ENCODE data around the gene MTF1.

The MTF1 gene

DNA sequence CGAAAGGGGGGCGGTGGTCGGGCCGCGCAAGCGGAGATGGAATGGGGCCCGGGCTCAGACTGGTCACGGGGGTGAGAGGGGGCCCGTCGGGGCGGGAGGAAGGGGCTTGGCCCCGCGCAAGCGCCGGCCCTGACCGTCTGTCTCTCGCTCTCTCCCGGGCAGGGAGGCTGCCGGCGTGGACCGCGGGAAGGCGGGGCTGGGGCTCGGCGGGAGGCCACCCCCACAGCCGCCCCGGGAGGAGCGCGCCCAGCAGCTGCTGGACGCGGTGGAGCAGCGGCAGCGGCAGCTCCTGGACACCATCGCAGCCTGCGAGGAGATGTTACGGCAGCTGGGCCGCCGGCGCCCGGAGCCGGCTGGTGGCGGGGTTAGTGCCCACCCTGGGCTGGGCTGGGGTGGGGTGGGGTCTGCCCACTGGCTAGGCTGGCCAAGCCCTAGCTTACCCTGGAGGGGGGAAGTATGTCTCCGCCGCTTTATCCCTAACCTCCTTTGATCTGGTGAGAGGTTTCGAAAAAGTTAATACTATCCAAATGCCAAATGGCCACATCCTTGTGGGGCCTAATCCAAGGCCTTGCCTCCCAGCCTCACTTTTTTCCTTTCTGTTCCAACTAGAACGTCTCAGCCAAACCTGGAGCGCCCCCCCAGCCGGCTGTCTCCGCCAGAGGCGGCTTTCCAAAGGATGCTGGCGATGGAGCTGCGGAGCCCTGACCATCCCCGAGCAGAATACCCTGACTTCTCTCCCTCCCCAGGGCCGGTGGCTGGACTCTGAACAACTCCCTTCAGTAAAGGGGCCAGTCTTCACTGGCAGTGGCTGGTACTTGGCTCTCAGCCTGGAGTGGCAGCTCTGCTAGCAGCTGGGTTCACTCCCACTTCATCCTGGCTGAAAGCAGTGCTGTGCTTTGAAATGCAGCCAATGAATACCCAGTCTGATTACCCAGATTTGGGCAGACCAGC lies 50.7 kb downstream of the MTF1 start:
- Histone ChIP-seq H4K20me1 (ENCODE audit: insufficient read depth, low read length) (peaks cover 9% of the 10 kb centered on the region), H2AFZ (ENCODE audit: low read depth, low read length) (no peak overlapping the region), H3K79me2 (ENCODE audit: low read length) (peaks cover 36% of the 10 kb centered on the region), H3K4me3 (ENCODE audit: low read length) (peak overlapping the region; percentile 100), H3K9ac (ENCODE audit: low read length) (peak overlapping the region; percentile 90), H3K27ac (ENCODE audit: low read length) (peak overlapping the region; percentile 23; the same call in 1 of the 2 replicates), H3K36me3 (replicated peaks; ENCODE audit: low read depth, low read length) (peaks cover 22% of the 10 kb centered on the region), H3K4me2 (ENCODE audit: low read length) (peak overlapping the region; percentile 80), H3K4me1 (ENCODE audit: low read length) (peaks cover 13% of the 10 kb centered on the region), H3K27me3 (ENCODE audit: low read depth, low read length) (no peaks in the 10 kb centered on the region), H3K9me3 (ENCODE audit: insufficient read depth, low read length) (no peaks in the 10 kb centered on the region)
- TF ChIP-seq CTCF (IDR thresholded peaks at IDR 0.05; ENCODE audit: low read depth, low read length) (no peak), EZH2phosphoT487 (IDR thresholded peaks at IDR 0.05; ENCODE audit: low read depth) (no peak)

GRCh38 chr1:37807555-37808368 lies 51.6 kb downstream of the MTF1 start, which contains the start of the genes C1orf122 and YRDC:
Gene C1orf122, plus strand, starts transcription at chr1:37807790. Its CDS starts 615 bp downstream, at chr1:37808405.
Gene YRDC, minus strand, starts transcription at chr1:37808208. Its CDS starts 28 bp downstream, at chr1:37808180.
- no peak within 1 kb of the TSS for H2AFZ ChIP-seq (ENCODE audit: low read depth, low read length)
- H4K20me1 ChIP-seq (ENCODE audit: insufficient read depth, low read length) = peaks cover 9% of the 10 kb centered on the region
- H3K4me3 ChIP-seq (ENCODE audit: low read length) = peak within 1 kb of the TSS; percentile 100
- no peaks in the 10 kb centered on the region for H3K27me3 ChIP-seq (ENCODE audit: low read depth, low read length)
- H3K9me3 ChIP-seq (ENCODE audit: insufficient read depth, low read length) = no peaks in the 10 kb centered on the region
- peak within 1 kb of the TSS; percentile 37 for H3K27ac ChIP-seq (ENCODE audit: low read length)
- peaks cover 24% of the 10 kb centered on the region for H3K36me3 ChIP-seq (replicated peaks; ENCODE audit: low read depth, low read length)
- no peak for TF ChIP-seq EZH2phosphoT487 (IDR thresholded peaks at IDR 0.05; ENCODE audit: low read depth)
- no peak for TF ChIP-seq CTCF (IDR thresholded peaks at IDR 0.05; ENCODE audit: low read depth, low read length)
- H3K4me1 ChIP-seq (ENCODE audit: low read length) = peaks cover 13% of the 10 kb centered on the region
- H3K4me2 ChIP-seq (ENCODE audit: low read length) = peak within 1 kb of the TSS; percentile 96
- peaks cover 36% of the 10 kb centered on the region for H3K79me2 ChIP-seq (ENCODE audit: low read length)
- H3K9ac ChIP-seq (ENCODE audit: low read length) = peak within 1 kb of the TSS; percentile 90

DNA sequence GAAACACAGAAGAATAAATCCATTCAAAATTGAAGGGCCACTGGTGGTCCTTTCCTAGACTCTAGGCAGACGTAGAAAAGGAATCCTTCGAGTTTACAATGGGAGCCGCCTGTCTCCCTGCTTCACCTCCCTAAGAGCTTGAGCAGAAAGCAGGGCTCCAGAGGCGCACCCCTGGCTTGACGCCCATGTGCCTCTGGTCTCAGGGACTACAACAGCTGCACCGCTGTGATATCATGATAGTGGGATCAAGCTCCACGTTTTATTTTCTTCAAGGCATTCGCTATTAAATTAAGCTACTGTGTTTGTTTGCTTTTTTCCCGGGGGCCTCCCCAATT lies 52.2 kb downstream of the MTF1 start:
- H3K27ac ChIP-seq (ENCODE audit: low read length) = peak overlapping the region; percentile 37; the same call in 1 of the 2 replicates

More for the DNA sequence above, 52.2 kb downstream of the MTF1 start:
- peaks cover 9% of the 10 kb centered on the region for H4K20me1 ChIP-seq (ENCODE audit: insufficient read depth, low read length)
- TF ChIP-seq CTCF (IDR thresholded peaks at IDR 0.05; ENCODE audit: low read depth, low read length) (no peak), EZH2phosphoT487 (IDR thresholded peaks at IDR 0.05; ENCODE audit: low read depth) (no peak)
- peaks cover 29% of the 10 kb centered on the region for H3K36me3 ChIP-seq (replicated peaks; ENCODE audit: low read depth, low read length)
- peak overlapping the region; percentile 96 for H3K4me2 ChIP-seq (ENCODE audit: low read length)
- peak overlapping the region; percentile 90 for H3K9ac ChIP-seq (ENCODE audit: low read length)
- peaks cover 36% of the 10 kb centered on the region for H3K79me2 ChIP-seq (ENCODE audit: low read length)
- H2AFZ ChIP-seq (ENCODE audit: low read depth, low read length) = no peak overlapping the region
- no peaks in the 10 kb centered on the region for H3K9me3 ChIP-seq (ENCODE audit: insufficient read depth, low read length)
- no peaks in the 10 kb centered on the region for H3K27me3 ChIP-seq (ENCODE audit: low read depth, low read length)
- peak overlapping the region; percentile 100 for H3K4me3 ChIP-seq (ENCODE audit: low read length)
- peaks cover 13% of the 10 kb centered on the region for H3K4me1 ChIP-seq (ENCODE audit: low read length)
